H1 (cell line): ENCODE measurements around the gene METTL5. TPM values are rescaled to one million over a fixed set of nuclear protein-coding genes. Genes with fewer than 3 reads are reported as not detected.

Experiments used
- CTCF ChIA-PET: fragments of 300-600 bp; sonication (Branson Sonifier 250); formaldehyde crosslinking; loops from one replicate; lab custom pipeline; 2021; ENCODE audit not compliant: partially characterized antibody; lab: Charles Lee
- POLR2A ChIA-PET: fragments of 300-600 bp; sonication (Branson Sonifier 250); formaldehyde crosslinking; loops from one replicate; lab custom pipeline; 2021; ENCODE audit warnings: inconsistent platforms; ENCODE audit not compliant: partially characterized antibody; lab: Charles Lee
- DNase-seq, 2 experiments: peaks; one replicate each; pipeline versions ENCODE4 v3.0.0 to v3.0.0-alpha.2; 2010 to 2022; ENCODE audit warnings: low spot score in 2 of 2, low read depth in 1 of 2, mixed read lengths in 1 of 2
- FAIRE-seq: peaks from 2 replicates; lab custom pipeline; 2011; peaks lifted over from hg19 to GRCh38; lab: Jason Lieb, UNC
- H2AFZ ChIP-seq: 2 replicates; pipeline ENCODE4 v1.8.1; 2012; ENCODE audit warnings: low read length, inconsistent platforms
- H2AK5ac ChIP-seq: 2 replicates; pipeline ENCODE4 v1.6.1; 2013; ENCODE audit warnings: low read depth, low read length
- H2BK120ac ChIP-seq: replicated peaks from 2 replicates; pipeline ENCODE3; 2013; ENCODE audit warnings: low read depth, low read length, inconsistent platforms
- H2BK12ac ChIP-seq: 2 replicates; pipeline ENCODE4 v1.6.1; 2013; ENCODE audit warnings: low read depth, low read length
- H2BK15ac ChIP-seq: 2 replicates; pipeline ENCODE4 v1.6.1; 2013; ENCODE audit warnings: low read length
- H2BK20ac ChIP-seq: 2 replicates; pipeline ENCODE4 v1.6.1; 2013; ENCODE audit warnings: low read length
- H2BK5ac ChIP-seq: 2 replicates; pipeline ENCODE4 v1.6.1; 2013; ENCODE audit warnings: low read depth, low read length
- H3K14ac ChIP-seq: 2 replicates; pipeline ENCODE4 v1.6.1; 2013; ENCODE audit warnings: inconsistent platforms; ENCODE audit not compliant: insufficient read length
- H3K18ac ChIP-seq: 2 replicates; pipeline ENCODE4 v1.6.1; 2013; ENCODE audit warnings: low read length; ENCODE audit errors: extremely low read depth
- H3K23ac ChIP-seq: 2 replicates; pipeline ENCODE4 v1.6.1; 2013; ENCODE audit warnings: inconsistent platforms; ENCODE audit not compliant: insufficient read length
- H3K23me2 ChIP-seq: 2 replicates; pipeline ENCODE4 v1.6.1; 2013; ENCODE audit warnings: low read depth, low read length
- H3K27ac ChIP-seq: 2 replicates; pipeline ENCODE4 v1.6.1; 2011; ENCODE audit warnings: low read depth, low read length, inconsistent platforms
- H3K27me3 ChIP-seq, 4 experiments: replicated peaks in 1 of 4; 1 replicate in 1 of 4; 2 replicates in 3 of 4; pipeline versions ENCODE4 v1.6.1 to v1.8.1; 2011 to 2013; ENCODE audit warnings: low read length in 3 of 4, mild to moderate bottlenecking in 3 of 4, inconsistent platforms in 2 of 4, mixed read lengths in 2 of 4, moderate library complexity in 1 of 4; ENCODE audit not compliant: control insufficient read depth in 3 of 4, insufficient read depth in 3 of 4; ENCODE audit errors: extremely low read depth in 1 of 4
- H3K36me3 ChIP-seq, 4 experiments: 2 replicates each; pipeline versions ENCODE4 v1.6.1 to v1.8.1; 2011 to 2013; ENCODE audit warnings: mild to moderate bottlenecking in 4 of 4, low read length in 3 of 4, moderate library complexity in 2 of 4, control low read depth in 1 of 4, inconsistent platforms in 1 of 4; ENCODE audit not compliant: insufficient read depth in 4 of 4, control insufficient read depth in 2 of 4
- H3K4ac ChIP-seq: replicated peaks from 2 replicates; pipeline ENCODE3; 2013; ENCODE audit warnings: low read length, low read depth, mixed read lengths, inconsistent platforms; ENCODE audit not compliant: insufficient read length
- H3K4me1 ChIP-seq, 4 experiments: replicated peaks in 1 of 4; 1 replicate in 1 of 4; 2 replicates in 3 of 4; pipeline versions ENCODE4 v1.6.1 to v1.8.1; 2011 to 2013; ENCODE audit warnings: low read length in 3 of 4, inconsistent platforms in 2 of 4, mixed read lengths in 1 of 4; ENCODE audit not compliant: insufficient read depth in 4 of 4, control insufficient read depth in 3 of 4
- H3K4me2 ChIP-seq, 2 experiments: 2 replicates each; pipeline versions ENCODE4 v1.6.1 to v1.8.1; 2011 to 2013; ENCODE audit warnings: low read depth in 2 of 2, low read length in 2 of 2, control low read depth in 1 of 2, inconsistent platforms in 1 of 2, mild to moderate bottlenecking in 1 of 2; ENCODE audit not compliant: insufficient read depth in 1 of 2
- H3K4me3 ChIP-seq, 4 experiments: fragments of 200-600, 300-600 bp in 1 of 4; sonication (generic), shearing (Covaris generic), sonication (Bioruptor Twin) in 1 of 4; 2 replicates each; pipeline versions ENCODE4 v1.5.1 to v1.8.1; 2011 to 2016; ENCODE audit warnings: low read length in 4 of 4, low read depth in 3 of 4, control low read depth in 2 of 4, inconsistent platforms in 2 of 4, mild to moderate bottlenecking in 2 of 4, mixed read lengths in 1 of 4, moderate library complexity in 1 of 4; ENCODE audit not compliant: insufficient read depth in 2 of 4; ENCODE audit errors: extremely low read depth in 1 of 4
- H3K56ac ChIP-seq: replicated peaks from 2 replicates; pipeline ENCODE3; 2013; ENCODE audit warnings: low read depth, mild to moderate bottlenecking, mixed read lengths, low read length, inconsistent platforms; ENCODE audit not compliant: insufficient read length
- H3K79me1 ChIP-seq: 2 replicates; pipeline ENCODE4 v1.6.1; 2013; ENCODE audit warnings: low read depth, low read length, control low read depth
- H3K79me2 ChIP-seq, 2 experiments: 2 replicates each; pipeline versions ENCODE4 v1.6.1 to v1.8.1; 2012 to 2013; ENCODE audit warnings: low read length in 2 of 2, mild to moderate bottlenecking in 2 of 2, inconsistent platforms in 1 of 2; ENCODE audit not compliant: insufficient read depth in 2 of 2, control insufficient read depth in 1 of 2
- H3K9ac ChIP-seq, 4 experiments: replicated peaks in 1 of 4; 1 replicate in 1 of 4; 2 replicates in 3 of 4; pipeline versions ENCODE4 v1.6.1 to v1.8.1; 2011 to 2013; ENCODE audit warnings: low read depth in 3 of 4, low read length in 3 of 4, control low read depth in 2 of 4, mild to moderate bottlenecking in 2 of 4, moderate library complexity in 2 of 4, inconsistent platforms in 1 of 4; ENCODE audit errors: extremely low read depth in 1 of 4
- H3K9me3 ChIP-seq, 2 experiments: 2 replicates each; pipeline versions ENCODE4 v1.6.1 to v1.8.1; 2012 to 2013; ENCODE audit warnings: mild to moderate bottlenecking in 2 of 2, moderate library complexity in 2 of 2, control low read depth in 1 of 2, inconsistent platforms in 1 of 2, low read depth in 1 of 2, low read length in 1 of 2, mixed read lengths in 1 of 2; ENCODE audit not compliant: insufficient read depth in 2 of 2
- H4K20me1 ChIP-seq, 2 experiments: replicated peaks in 1 of 2; 2 replicates each; pipeline versions ENCODE3 to v1.8.1; 2011 to 2013; ENCODE audit warnings: inconsistent platforms in 2 of 2, low read length in 2 of 2, mild to moderate bottlenecking in 1 of 2; ENCODE audit not compliant: insufficient read depth in 2 of 2, control insufficient read depth in 1 of 2
- H4K5ac ChIP-seq: 2 replicates; pipeline ENCODE4 v1.6.1; 2013; ENCODE audit warnings: low read length, low read depth, mixed read lengths, inconsistent platforms; ENCODE audit not compliant: insufficient read length
- H4K8ac ChIP-seq: 2 replicates; pipeline ENCODE4 v1.8.0; 2013; ENCODE audit warnings: mild to moderate bottlenecking, moderate library complexity, low read length, inconsistent platforms; ENCODE audit not compliant: insufficient read depth; ENCODE audit errors: extremely low read depth
- H4K91ac ChIP-seq: replicated peaks from 2 replicates; pipeline ENCODE3; 2013; ENCODE audit warnings: low read length, mixed read lengths, inconsistent platforms; ENCODE audit not compliant: insufficient read length
- BRCA1 ChIP-seq: IDR thresholded peaks from 2 replicates; pipeline ENCODE4 v1.6.1; 2012; ENCODE audit warnings: low read depth, low read length, improper control_type of control experiment
- EZH2 ChIP-seq: fragments of 200-600 bp; sonication (generic); IDR thresholded peaks from 2 replicates; pipeline ENCODE4 v1.7.1; 2012; ENCODE audit warnings: low read depth, mild to moderate bottlenecking, moderate library complexity, low read length, inconsistent platforms; ENCODE audit not compliant: severe bottlenecking
- JUN ChIP-seq: IDR thresholded peaks from 2 replicates; pipeline ENCODE4 v1.6.1; 2011; ENCODE audit warnings: low read depth, mild to moderate bottlenecking, improper control_type of control experiment, low read length
- JUND ChIP-seq: IDR thresholded peaks from 2 replicates; pipeline ENCODE4 v1.6.1; 2011; ENCODE audit warnings: mild to moderate bottlenecking, improper control_type of control experiment, low read length
- KDM1A ChIP-seq: fragments of 200-600, 300-600 bp; sonication (generic); IDR thresholded peaks from 2 replicates; pipeline ENCODE4 v1.7.1; 2016; ENCODE audit warnings: mild to moderate bottlenecking, low read length, borderline replicate concordance
- MAFK ChIP-seq: IDR thresholded peaks from 2 replicates; pipeline ENCODE4 v1.6.1; 2012; ENCODE audit warnings: low read depth, mild to moderate bottlenecking, improper control_type of control experiment, low read length
- NANOG ChIP-seq: IDR thresholded peaks from 2 replicates; pipeline ENCODE4 v1.6.1; 2011; ENCODE audit warnings: low read length, low read depth, mild to moderate bottlenecking, inconsistent platforms; ENCODE audit not compliant: insufficient read depth, poor library complexity, severe bottlenecking
- RNF2 ChIP-seq: fragments of 200-900, 300-1000 bp; sonication (generic); IDR thresholded peaks from 2 replicates; pipeline ENCODE4 v1.7.1; 2016; ENCODE audit warnings: borderline replicate concordance, low read depth, mild to moderate bottlenecking, antibody characterized with exemption, low read length; ENCODE audit not compliant: poor library complexity, severe bottlenecking; ENCODE audit errors: missing control alignments
- SIN3A ChIP-seq, 2 experiments: IDR thresholded peaks in 1 of 2; conservative IDR thresholded peaks in 1 of 2; 2 replicates each; pipeline ENCODE4 v1.6.1; 2011 to 2012; ENCODE audit warnings: low read length in 2 of 2, improper control_type of control experiment in 1 of 2, low read depth in 1 of 2, mild to moderate bottlenecking in 1 of 2
- SP2 ChIP-seq: IDR thresholded peaks from 2 replicates; pipeline ENCODE4 v1.6.1; 2012; ENCODE audit warnings: mild to moderate bottlenecking, low read length, inconsistent platforms
- SUZ12 ChIP-seq: fragments of 200-600 bp; sonication (generic); IDR thresholded peaks from 2 replicates; pipeline ENCODE4 v1.6.1; 2012; ENCODE audit warnings: mild to moderate bottlenecking, inconsistent platforms, low read length, moderate library complexity, mixed read lengths
- TEAD4 ChIP-seq: IDR thresholded peaks from 2 replicates; pipeline ENCODE4 v1.6.1; 2012; ENCODE audit warnings: low read depth, low read length, inconsistent platforms, mixed read lengths
- YY1 ChIP-seq: IDR thresholded peaks from 2 replicates; pipeline ENCODE4 v1.6.1; 2011; ENCODE audit warnings: low read depth, mild to moderate bottlenecking, low read length
- WGBS, 2 experiments: shearing (Covaris generic) in 1 of 2; methylation state at CpG; one replicate each; pipeline versions ENCODE4 v1.1.6 to v1.1.7; 2013 to 2015; ENCODE audit warnings: low lambda C conversion rate in 2 of 2, mixed read lengths in 2 of 2, inconsistent platforms in 1 of 2, low coverage in 1 of 2, missing lambda C conversion rate in 1 of 2; ENCODE audit not compliant: insufficient replicate concordance in 2 of 2, insufficient coverage in 1 of 2, insufficient read length in 1 of 2; ENCODE audit errors: extremely low coverage in 1 of 2, missing lambda C conversion rate in 1 of 2; 5-methylcytosine and 5-hydroxymethylcytosine counted together
- polyA plus RNA-seq, 7 experiments: library from polyadenylated mRNA; depleted of rRNA in 3 of 7; stranded (reverse) in 5 of 7; unstranded in 2 of 7; fragments of >200 nt in 5 of 7; fragments of 200-250 nt in 2 of 7; gene quantifications; 1 replicate in 5 of 7; 2 replicates in 1 of 7; 4 replicates in 1 of 7; pipeline versions ENCODE4 v1.2.1 to v1.2.3, GENCODE V29; 2011 to 2013; ENCODE audit warnings: missing spikeins in 2 of 7, mixed read lengths in 2 of 7
- total RNA-seq: library from RNA; stranded (reverse); fragmentation: NEBNext Ultra II Directional; extraction: Animal tissue kit (Norgen Biotek cat#: 25700); gene quantifications from 2 replicates; pipeline ENCODE4 v1.2.1, GENCODE V29; 2021

METTL5 gene
- total and polyA plus RNA-seq, 2 of the 8 experiments (the other 6 are each of a cell fraction or from before 2014, with no cell fraction given): 34.5 to 74.1 TPM

GRCh38 chr2:169853041-169853668 lies 28.4 kb upstream of the METTL5 start:
- Histone ChIP-seq H3K9ac (no peak overlapping the region), H2BK5ac (no peak overlapping the region), H4K20me1 (no peaks in the 10 kb centered on the region), H3K18ac (no peak overlapping the region), H3K23me2 (no peaks in the 10 kb centered on the region), H3K4me2 (no peak overlapping the region), H3K27me3 (no peaks in the 10 kb centered on the region), H2AK5ac (no peak overlapping the region), H3K56ac (no peak overlapping the region), H4K91ac (no peak overlapping the region), H3K36me3 (no peaks in the 10 kb centered on the region; a peak in 1 of 8 replicates), H3K4ac (no peak overlapping the region), H4K8ac (no peak overlapping the region), H3K4me1 (no peaks in the 10 kb centered on the region), H2BK120ac (no peak overlapping the region), H2AFZ (no peak overlapping the region), H3K4me3 (no peak overlapping the region), H3K9me3 (peaks cover 0 to 10% of the 10 kb centered on the region in 2 experiments; a peak in 1 of 4 replicates), H3K14ac (no peak overlapping the region), H3K79me1 (no peaks in the 10 kb centered on the region), H3K27ac (no peak overlapping the region), H4K5ac (no peak overlapping the region), H2BK15ac (no peak overlapping the region), H2BK12ac (no peak overlapping the region), H2BK20ac (no peak overlapping the region), H3K23ac (no peak overlapping the region), H3K79me2 (peaks cover 0 to 8% of the 10 kb centered on the region in 2 experiments; a peak in 2 of 4 replicates)
- CTCF ChIA-PET: interaction anchor here (0.6 to 0.7 kb wide), 2 partner anchors 62 to 1940 kb away, joined by 3 to 4 read pairs; no protein-coding TSS in a partner anchor
- 95% methylated on average over 2 of the region's 4 CpGs; no CpG with 5 or more reads in 1 of the 2 experiments for WGBS, 2 experiments
- FAIRE-seq: no peak
- no peak for DNase-seq
- POLR2A ChIA-PET: no interaction called here
- no peak for TF ChIP-seq KDM1A
- TF ChIP-seq SUZ12: no peak
- TF ChIP-seq TEAD4: no peak
- no peak for TF ChIP-seq RNF2
- TF ChIP-seq SP2: no peak
- no peak for TF ChIP-seq MAFK
- no peak for TF ChIP-seq NANOG
- no peak for TF ChIP-seq BRCA1
- TF ChIP-seq JUN: no peak
- TF ChIP-seq EZH2: no peak
- no peak for TF ChIP-seq SIN3A (conservative IDR thresholded peaks at IDR 0.05 in 1 of 2, IDR thresholded peaks at IDR 0.05 in 1 of 2; ENCODE audit: low read depth in 1 of 2, low read length in 2 of 2)
- no peak for TF ChIP-seq YY1
- TF ChIP-seq JUND: no peak
